Muscle layer of duodenum (tissue), 2 donors: ENCODE data around the gene ZNF169.
"Not testable (repeated sequence)": the region's sequence is repeated elsewhere in the genome, so short reads cannot be mapped to it uniquely, and the experiment has no call there.

ENCODE experiments used
- H3K27ac ChIP-seq: one replicate; pipeline ENCODE4 v1.7.0; 2013; ENCODE audit warnings: mild to moderate bottlenecking, low read length
- H3K27me3 ChIP-seq: one replicate; pipeline ENCODE4 v1.7.0; 2013; ENCODE audit warnings: low read depth, mild to moderate bottlenecking, control low read depth, low read length
- H3K36me3 ChIP-seq, 2 donors: one replicate each; pipeline ENCODE4 v1.7.0; 2013; ENCODE audit warnings: low read length in 2 of 2, control low read depth in 1 of 2, mild to moderate bottlenecking in 1 of 2; ENCODE audit not compliant: insufficient read depth in 2 of 2, control insufficient read depth in 1 of 2
- H3K4me1 ChIP-seq, 2 donors: one replicate each; pipeline ENCODE4 v1.7.0; 2013; ENCODE audit warnings: low read length in 2 of 2, mild to moderate bottlenecking in 2 of 2, control low read depth in 1 of 2, moderate library complexity in 1 of 2; ENCODE audit not compliant: insufficient read depth in 2 of 2, control insufficient read depth in 1 of 2
- H3K4me3 ChIP-seq, 2 donors: one replicate each; pipeline ENCODE4 v1.7.0; 2013; ENCODE audit warnings: low read length in 2 of 2, low read depth in 1 of 2, mild to moderate bottlenecking in 1 of 2
- H3K9me3 ChIP-seq, 2 donors: one replicate each; pipeline ENCODE4 v1.7.0; 2013; ENCODE audit warnings: low read length in 2 of 2, control low read depth in 1 of 2, mild to moderate bottlenecking in 1 of 2; ENCODE audit not compliant: control insufficient read depth in 1 of 2
- donor health status: healthy.

The ZNF169 gene

GRCh38 chr9:94259077-94259862, at the start of gene ZNF169:
TSS of gene ZNF169 (plus strand) at chr9:94259298. CDS start at chr9:94278813, 19,515 bp downstream.
- no peaks in the 10 kb centered on the region for H3K27me3 ChIP-seq

DNA sequence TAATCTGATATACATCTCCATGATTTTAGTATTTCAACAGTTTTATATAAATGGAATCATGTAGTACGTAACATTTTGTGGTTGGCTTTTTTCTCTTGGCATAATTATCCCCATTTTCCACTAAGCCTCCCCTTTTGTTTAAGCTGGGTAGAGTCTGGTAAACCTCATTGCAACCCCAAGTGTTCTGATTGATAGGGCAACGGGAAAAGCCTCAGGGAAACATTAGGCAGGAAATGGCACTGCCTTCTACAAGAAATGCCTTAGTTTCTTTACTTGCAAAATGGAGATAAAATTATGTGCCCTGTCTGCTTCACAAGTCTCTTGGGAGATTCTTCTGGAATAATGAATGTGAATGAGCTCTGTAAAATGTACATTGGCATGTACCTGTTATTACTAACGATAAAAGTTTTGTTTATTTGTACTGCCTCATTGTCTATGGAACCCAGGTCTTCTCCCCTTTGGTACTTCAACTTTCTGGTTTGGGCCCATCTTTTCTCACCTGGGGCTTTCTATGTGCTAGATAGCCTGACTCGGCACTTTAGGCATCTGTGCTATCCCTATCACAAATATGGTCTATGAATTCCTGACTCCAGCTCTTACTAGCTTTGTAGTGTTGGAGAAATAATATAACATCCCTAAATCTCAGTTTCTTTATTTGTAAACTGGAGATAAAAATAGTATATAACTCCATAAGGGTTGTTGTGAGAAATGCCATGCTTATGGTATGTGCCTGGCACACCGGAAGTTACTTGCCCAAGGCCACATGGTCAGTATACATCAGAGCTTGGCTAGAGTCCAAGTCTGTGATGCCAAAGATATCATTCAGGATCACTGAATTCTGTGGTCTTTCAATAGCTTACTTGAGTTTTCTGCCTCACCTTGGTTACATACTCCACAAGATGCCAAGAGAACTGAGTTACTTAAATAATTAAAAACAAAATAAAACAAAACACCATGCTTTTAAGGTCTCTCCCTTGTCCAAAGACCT, 48.2 kb upstream of the ZNF169 start:
- no peaks in the 10 kb centered on the region for H3K27me3 ChIP-seq
- H3K9me3 ChIP-seq: no peaks in the 10 kb centered on the region
- no peak overlapping the region for H3K4me3 ChIP-seq

More at GRCh38 chr9:94259077-94259862, at the start of gene ZNF169:
- peak within 1 kb of the TSS; percentile 78 to 93 for H3K4me3 ChIP-seq
- peak within 1 kb of the TSS; percentile 14 for H3K27ac ChIP-seq
- H3K36me3 ChIP-seq: no peaks in the 10 kb centered on the region
- peaks cover 0 to 8% of the 10 kb centered on the region in 2 donors for H3K4me1 ChIP-seq
- no peaks in the 10 kb centered on the region for H3K9me3 ChIP-seq

GRCh38 chr9:94212091-94212490, 47.0 kb upstream of the ZNF169 start:
- Histone ChIP-seq H3K9me3 (no peaks in the 10 kb centered on the region), H3K4me3 (no peak overlapping the region)

More for the DNA sequence above, 48.2 kb upstream of the ZNF169 start:
- Histone ChIP-seq H3K27ac (no peak overlapping the region), H3K4me1 (no peaks in the 10 kb centered on the region), H3K36me3 (no peaks in the 10 kb centered on the region)

GRCh38 chr9:94212531-94212930, 46.6 kb upstream of the ZNF169 start:
- H3K9me3 ChIP-seq: no peaks in the 10 kb centered on the region

More at GRCh38 chr9:94212091-94212490, 47.0 kb upstream of the ZNF169 start:
- Histone ChIP-seq H3K4me1 (no peaks in the 10 kb centered on the region), H3K27ac (no peak overlapping the region), H3K27me3 (no peaks in the 10 kb centered on the region), H3K36me3 (no peaks in the 10 kb centered on the region)

DNA sequence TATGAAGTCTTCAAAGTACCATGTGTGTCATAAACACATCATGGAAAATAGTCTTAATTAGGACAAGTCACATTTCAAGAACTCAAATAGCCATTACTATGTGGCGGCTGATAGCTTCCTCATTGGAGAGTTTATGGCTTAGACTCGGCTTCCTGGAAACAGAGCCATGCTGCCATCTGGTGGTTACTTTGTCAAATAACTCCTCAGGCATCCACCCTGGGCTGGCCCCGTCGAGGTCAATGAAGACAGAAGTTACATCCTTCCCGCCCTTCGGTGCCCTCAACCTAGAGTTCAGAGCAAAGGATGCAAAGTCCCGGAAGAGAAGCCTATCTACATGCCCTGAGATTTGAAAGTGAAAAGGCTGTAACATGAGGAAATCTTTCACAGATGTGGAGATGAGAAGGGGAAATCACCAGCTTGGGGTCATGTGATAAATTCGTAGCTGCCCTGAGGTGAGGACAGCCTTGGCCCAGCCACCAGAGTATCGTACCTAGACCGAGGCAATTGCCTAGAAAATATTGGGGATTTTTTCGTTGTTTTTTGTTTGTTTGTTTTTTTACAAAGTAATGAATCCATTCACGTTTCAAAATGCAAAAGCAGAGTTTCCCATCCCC, 45.5 kb upstream of the ZNF169 start:
- Histone ChIP-seq H3K9me3 (no peaks in the 10 kb centered on the region), H3K4me3 (no peak overlapping the region), H3K27ac (no peak overlapping the region), H3K36me3 (no peaks in the 10 kb centered on the region), H3K27me3 (no peaks in the 10 kb centered on the region), H3K4me1 (no peaks in the 10 kb centered on the region)

More at GRCh38 chr9:94212531-94212930, 46.6 kb upstream of the ZNF169 start:
- Histone ChIP-seq H3K4me3 (no peak overlapping the region), H3K27me3 (no peaks in the 10 kb centered on the region), H3K36me3 (no peaks in the 10 kb centered on the region), H3K27ac (no peak overlapping the region), H3K4me1 (no peaks in the 10 kb centered on the region)

GRCh38 chr9:94222870-94223269, 36.2 kb upstream of the ZNF169 start:
- Histone ChIP-seq H3K4me3 (no peak overlapping the region), H3K4me1 (no peaks in the 10 kb centered on the region), H3K9me3 (peaks cover 0 to 4% of the 10 kb centered on the region in 2 donors)

GRCh38 chr9:94225413-94225812, 33.7 kb upstream of the ZNF169 start:
- H3K4me3 ChIP-seq, H3K27me3 ChIP-seq, H3K27ac ChIP-seq, H3K36me3 ChIP-seq, H3K4me1 ChIP-seq: not testable (repeated sequence)
- H3K9me3 ChIP-seq: peaks cover 0 to 14% of the 10 kb centered on the region in 2 donors

More at GRCh38 chr9:94222870-94223269, 36.2 kb upstream of the ZNF169 start:
- H3K36me3 ChIP-seq: no peaks in the 10 kb centered on the region
- H3K27ac ChIP-seq: no peak overlapping the region
- H3K27me3 ChIP-seq: no peaks in the 10 kb centered on the region

- peaks cover 0 to 14% of the 10 kb centered on the region in 2 donors for H3K9me3 ChIP-seq
- no peak overlapping the region for H3K27ac ChIP-seq
- no peaks in the 10 kb centered on the region for H3K4me1 ChIP-seq
- no peaks in the 10 kb centered on the region for H3K36me3 ChIP-seq
- H3K27me3 ChIP-seq: no peaks in the 10 kb centered on the region
- H3K4me3 ChIP-seq: no peak overlapping the region
Measured at GRCh38 chr9:94228616-94229015, 30.5 kb upstream of the ZNF169 start.

- Histone ChIP-seq H3K36me3 (no peaks in the 10 kb centered on the region), H3K4me1 (no peaks in the 10 kb centered on the region), H3K4me3 (no peak overlapping the region), H3K27ac (no peak overlapping the region), H3K9me3 (peaks cover 0 to 11% of the 10 kb centered on the region in 2 donors), H3K27me3 (no peaks in the 10 kb centered on the region)
Measured at GRCh38 chr9:94232428-94232827, 26.7 kb upstream of the ZNF169 start.

- H3K27ac ChIP-seq, H3K4me1 ChIP-seq, H3K4me3 ChIP-seq, H3K36me3 ChIP-seq, H3K9me3 ChIP-seq, H3K27me3 ChIP-seq: not testable (repeated sequence)
Measured at GRCh38 chr9:94241098-94241497, 18.0 kb upstream of the ZNF169 start.

DNA sequence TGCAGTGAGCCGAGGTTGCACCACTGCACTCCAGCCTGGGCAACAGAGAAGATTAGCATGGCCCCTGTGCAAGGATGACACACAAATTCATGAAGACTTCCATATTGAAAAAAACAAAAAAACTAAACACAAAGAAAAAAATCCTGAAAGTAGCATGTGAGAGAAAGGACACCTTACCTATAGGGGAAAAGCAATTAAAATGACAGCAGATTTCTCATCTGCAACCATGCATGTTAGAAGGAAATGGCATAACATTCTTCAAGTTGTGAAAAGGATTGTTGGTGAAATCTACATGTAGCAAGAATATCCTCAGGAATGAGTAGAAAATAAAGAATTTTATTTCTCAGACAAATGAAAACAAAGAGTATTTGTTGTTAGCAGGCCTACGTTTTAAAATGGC, 13.4 kb upstream of the ZNF169 start:
- no peak overlapping the region for H3K27ac ChIP-seq
- H3K27me3 ChIP-seq: no peaks in the 10 kb centered on the region

More for the DNA sequence above, 13.4 kb upstream of the ZNF169 start:
- H3K4me1 ChIP-seq: no peaks in the 10 kb centered on the region
- no peaks in the 10 kb centered on the region for H3K9me3 ChIP-seq
- no peaks in the 10 kb centered on the region for H3K36me3 ChIP-seq
- H3K4me3 ChIP-seq: no peak overlapping the region
